ENCODE results near the gene STARD9.
A peak's percentile ranks its signal among the peaks of the same experiment; 100 is the strongest.
"Not testable (repeated sequence)": the region's sequence is repeated elsewhere in the genome, so short reads cannot be mapped to it uniquely, and the experiment has no call there.

STARD9 gene

DNA sequence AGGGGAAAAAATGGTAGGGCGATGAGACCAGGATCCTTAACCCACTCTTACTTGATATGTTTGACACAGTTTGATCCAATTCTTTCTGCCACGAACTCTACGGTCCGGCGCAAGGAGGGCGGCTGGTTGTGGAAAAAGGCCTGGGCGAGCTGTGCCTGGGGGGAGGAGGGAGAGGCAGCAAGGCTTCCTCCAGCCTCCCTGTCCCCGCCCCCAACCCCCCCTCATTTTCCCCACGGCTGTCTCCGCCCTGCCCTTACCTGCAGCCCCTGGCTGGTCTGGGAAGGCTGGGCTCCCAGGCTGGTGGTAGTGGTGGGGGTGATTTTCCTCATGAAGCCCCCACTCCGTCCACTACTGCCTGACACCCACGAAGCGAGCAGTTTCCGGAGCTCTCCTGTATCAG lies 153.6 kb downstream of the STARD9 start:
- DNase-seq (ENCODE audit: low read depth in 2 of 2), result no peak

DNA sequence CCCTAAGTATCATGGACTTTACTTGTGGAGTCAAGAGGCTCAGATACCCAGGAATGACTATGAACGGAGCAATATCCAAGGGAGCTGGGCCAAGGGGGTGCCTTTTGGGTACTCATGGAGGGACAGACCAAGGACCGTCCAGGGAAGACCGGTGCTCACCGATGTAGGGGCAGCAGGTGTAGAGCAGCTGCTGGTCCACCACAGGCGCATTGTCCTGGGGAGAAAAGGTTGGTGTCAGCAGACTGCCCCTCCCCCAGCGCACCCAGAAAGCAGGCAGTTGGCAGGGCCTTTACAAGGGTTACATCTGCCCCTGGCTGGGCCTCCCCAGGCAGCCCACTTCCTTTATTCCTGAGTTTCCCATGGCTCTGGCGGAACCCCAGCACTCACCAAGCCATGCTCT lies 154.0 kb downstream of the STARD9 start:
- DNase-seq (ENCODE audit: low read depth in 2 of 2), result no peak

DNA sequence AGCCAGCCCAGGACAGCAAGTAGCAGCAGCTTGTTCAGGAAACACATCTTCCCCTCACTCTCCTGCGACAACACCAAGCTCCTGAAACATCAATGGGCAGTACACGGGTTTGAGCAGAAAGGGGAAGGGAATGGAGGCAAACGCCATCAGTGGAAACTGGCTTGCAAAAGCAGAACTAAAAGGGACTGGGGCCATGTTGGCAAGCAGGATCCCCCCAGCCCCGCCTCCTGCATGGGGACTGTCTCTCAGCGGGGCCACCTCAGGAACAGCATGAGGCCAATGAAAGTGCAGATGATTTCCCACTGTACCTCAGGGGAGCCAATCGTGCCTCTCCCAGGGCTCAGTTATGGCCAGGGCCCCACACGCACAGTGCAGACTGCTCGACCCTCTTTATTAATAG lies 154.7 kb downstream of the STARD9 start:
- no peak for DNase-seq (ENCODE audit: low read depth in 2 of 2)

DNA sequence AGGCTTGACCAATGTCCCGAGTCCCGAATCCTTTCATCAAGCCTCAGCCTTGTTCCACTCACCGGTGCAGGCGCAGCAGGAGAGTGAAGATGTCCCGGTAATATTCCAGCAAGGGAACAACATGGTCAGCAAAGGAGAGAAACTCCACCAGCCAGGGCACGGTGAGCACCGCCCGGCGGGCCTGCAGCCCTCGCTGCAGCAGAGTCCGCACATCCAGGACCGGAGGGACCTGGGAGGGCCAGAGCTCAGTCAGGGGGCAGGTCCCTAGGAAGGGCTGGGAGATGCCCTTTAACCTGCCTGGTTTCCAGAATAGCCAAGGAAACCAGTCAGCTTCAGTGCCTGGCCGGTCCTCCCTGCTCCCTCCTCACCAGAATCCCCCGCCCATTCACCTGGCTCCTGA lies 155.1 kb downstream of the STARD9 start:
- no peak for DNase-seq (ENCODE audit: low read depth in 2 of 2)

DNA sequence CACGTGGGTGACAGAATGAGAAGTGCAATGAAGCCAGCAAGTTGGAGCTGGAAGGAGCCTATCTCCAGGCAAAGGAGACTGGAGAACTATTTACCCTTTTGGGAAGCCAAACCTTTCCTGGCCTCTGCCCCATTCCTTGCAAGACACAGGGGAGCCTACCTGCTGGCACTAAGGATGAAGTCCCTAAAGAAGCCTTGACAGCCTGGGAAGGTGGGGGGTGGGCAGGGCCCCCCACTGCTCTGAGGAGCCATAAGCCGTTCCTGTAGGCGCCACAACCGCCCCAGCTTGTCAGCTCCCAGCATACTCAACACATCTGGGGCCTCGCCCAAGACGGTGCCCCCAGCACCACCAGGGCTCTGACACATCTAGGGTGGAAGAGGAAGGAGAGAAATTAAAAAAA lies 156.1 kb downstream of the STARD9 start:
- DNase-seq (ENCODE audit: low read depth in 2 of 2), result no peak

DNA sequence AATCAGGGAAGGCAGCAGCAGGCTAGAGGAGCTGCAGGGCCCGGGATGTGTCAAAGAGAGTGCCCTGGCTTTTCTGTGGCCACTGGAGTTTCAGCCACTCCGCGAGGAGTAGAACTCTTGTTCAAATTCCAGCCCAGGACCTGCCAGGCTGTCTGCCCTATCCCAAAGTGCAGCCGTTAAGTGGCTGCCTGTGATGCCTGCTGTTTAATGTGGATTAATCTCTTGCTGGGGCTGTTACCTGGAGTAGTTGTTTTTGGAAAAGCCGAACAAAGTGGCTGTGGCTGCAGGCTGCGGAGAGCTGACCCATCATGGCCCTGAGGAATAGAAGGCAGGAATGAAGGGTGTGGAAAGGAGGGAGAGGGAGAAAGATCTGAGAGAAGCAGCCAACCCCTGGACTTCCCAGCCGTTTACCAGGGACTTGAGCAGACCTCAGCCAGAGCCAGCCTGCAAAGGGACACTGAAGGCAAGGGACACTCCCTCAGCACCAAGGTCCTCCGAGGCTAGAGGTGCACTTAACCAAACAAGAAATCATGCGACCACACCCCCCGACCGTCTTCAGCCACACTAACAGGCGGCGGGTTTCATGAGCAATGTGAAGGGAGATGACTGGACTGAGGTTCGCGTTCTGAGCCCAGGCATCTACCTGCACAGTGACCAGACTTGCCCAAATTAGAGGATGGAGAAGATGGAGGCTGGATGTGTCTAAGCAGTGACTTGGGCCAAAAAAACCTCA lies 156.9 kb downstream of the STARD9 start:
- DNase-seq (ENCODE audit: low read depth in 2 of 2), result no peak

DNA sequence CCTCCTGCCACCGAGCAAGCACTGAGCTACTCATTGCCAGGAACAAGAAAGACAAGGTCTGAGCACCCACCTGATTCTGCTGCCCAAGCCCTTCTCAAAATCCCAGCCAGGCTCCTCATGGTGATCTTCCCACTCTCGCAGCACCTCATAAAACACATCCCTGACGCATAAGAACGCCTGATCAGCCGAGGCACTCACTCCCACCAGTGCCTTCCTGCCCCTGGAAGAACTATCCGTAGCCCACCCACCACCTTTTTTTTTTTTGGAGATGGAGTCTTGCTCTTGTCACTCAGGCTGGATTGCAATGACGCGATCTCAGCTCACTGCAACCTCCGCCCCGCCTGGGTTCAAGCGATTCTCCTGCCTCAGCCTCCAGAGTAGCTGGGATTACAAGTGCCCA lies 157.6 kb downstream of the STARD9 start:
- no peak for DNase-seq (ENCODE audit: low read depth in 2 of 2)

DNA sequence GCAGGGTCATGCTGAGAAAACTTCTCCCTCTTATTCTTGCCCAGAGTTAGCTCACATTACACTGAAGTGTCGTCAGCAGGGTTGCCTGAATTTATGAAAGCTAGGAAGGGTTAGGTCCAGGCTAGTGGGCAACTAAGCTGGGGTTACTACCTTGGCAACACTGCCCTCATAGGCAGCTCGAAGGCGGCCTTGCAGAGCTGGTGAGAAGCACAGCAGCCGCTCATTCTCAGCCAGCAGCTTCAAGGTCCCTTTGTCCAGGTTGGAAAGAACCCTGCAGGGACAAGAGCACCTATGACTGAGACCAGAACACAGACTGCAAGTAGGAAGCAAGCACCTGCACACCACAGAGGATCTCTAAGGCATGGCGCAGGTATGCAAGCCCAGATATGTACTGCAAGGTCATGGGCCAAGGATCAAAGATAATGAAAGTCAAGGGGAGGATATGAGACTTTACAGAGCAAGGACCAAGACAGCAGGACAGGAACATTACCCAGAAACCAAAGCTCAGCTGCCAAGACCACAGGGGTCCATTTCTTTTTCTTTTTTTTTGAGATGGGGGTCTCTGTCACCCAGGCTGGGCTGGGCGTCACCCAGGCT lies 158.8 kb downstream of the STARD9 start:
- DNase-seq (ENCODE audit: low read depth in 2 of 2), result no peak

DNA sequence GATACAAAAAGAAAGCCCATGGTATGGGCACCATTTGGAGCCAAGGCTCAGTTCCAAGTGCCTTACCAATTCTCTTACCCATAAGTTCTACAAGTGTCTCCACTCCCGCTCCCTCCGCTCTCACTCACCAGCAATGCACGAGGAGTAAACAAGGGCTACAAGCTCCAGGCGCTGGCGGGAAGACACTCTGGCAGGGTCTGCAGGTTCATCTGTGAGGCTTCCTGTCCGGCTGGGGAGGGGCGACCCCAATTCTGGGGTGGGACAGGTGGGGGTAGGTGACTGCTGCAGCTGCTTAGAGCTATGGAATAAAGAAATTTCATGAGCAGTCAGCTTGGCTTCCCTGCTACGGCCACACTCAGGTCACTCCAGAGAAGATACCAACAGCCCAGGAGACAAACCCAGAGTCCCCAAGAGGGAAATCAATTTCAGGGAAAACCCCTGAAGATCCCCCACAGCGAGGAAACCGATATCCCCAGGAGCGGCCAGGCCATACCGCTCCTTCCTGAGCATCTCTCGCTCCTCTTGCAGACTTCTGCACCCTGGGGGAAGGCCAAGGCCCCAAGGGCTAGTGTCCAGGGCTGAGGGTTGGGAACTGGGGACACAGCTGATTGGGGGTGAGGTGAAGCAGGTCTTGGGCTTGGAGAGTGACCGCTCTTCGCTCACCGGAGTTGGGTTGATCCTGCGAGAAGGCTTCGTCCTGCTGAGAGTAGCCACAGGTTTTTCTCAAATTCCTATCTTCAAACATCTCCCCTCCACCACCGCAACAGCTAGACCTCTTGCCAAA lies 160.2 kb downstream of the STARD9 start:
- no peak for DNase-seq (ENCODE audit: low read depth in 2 of 2)

DNA sequence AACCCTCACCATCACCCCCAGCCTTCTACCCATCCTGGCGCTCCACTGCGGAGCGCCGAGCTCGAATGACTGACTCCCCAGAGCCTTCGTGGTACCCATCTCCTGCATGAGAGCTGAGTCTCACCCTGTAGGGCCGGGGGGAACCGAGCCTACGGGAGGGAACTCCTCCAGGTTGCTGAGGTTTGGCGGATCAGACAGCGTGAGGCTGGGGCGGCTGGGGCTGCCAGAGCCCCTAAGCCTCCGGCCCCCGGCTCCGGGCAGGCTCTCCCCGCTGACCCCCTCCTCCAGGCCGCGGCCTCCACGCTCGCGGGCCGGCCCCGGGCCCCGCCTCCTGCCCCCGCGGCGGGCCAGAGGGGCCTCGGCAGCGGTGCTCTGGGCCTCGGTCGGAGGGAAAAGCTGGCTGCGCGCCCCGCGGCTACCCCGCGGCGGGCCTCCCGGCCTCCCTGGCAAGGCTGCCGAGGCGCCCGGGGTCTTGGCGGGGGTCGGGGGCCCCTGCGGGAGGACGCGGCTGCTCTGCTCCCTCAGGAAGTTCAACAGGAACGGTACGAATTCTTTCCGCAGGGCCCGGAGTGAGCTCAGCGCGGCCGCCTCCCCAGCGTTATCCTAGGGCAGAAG lies 160.9 kb downstream of the STARD9 start:
- DNase-seq (ENCODE audit: low read depth in 2 of 2), result no peak

DNA sequence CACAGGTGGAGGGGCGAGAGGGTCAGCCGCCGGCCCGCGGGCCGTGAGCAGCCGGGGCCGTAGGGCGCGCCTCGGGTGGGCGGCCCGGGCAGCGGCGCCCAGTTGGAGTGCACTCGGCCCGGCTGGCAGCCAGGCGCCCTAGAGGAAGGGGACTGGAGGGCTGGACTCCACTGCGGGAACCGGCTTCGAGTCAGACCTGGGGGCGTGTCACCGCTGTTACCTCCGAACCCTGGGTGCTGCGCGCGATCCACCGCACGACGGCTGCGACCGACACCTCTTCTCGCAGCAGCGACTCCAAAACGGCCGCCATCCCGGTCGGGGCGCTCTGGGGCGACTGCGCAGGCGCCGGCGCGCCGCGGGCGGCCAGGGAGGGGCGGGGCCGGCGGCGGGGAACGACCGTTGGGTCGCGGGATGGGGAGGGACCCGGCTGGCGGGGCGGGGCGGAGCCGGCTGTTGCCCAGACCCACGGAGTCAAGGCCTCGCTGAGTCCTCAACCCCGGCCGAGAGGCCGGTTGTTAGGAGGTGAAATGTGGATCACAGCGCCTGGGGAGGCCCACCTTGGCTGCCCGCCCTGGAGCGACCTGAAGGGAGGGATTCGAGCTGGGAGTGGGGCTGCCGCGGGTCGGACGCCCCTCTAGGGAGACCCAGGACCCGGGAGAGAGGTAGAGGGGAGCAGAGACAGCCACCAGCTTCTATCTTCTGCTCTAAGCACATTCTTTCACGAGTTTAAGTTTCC lies 161.6 kb downstream of the STARD9 start, which contains the start of gene CDAN1:
CDAN1 (minus strand) TSS at position 336 of the 736 bp plus-strand sequence; CDS start at position 310, 26 bp downstream.
- DNase-seq (ENCODE audit: low read depth in 2 of 2), result peak; percentile 85 to 88

DNA sequence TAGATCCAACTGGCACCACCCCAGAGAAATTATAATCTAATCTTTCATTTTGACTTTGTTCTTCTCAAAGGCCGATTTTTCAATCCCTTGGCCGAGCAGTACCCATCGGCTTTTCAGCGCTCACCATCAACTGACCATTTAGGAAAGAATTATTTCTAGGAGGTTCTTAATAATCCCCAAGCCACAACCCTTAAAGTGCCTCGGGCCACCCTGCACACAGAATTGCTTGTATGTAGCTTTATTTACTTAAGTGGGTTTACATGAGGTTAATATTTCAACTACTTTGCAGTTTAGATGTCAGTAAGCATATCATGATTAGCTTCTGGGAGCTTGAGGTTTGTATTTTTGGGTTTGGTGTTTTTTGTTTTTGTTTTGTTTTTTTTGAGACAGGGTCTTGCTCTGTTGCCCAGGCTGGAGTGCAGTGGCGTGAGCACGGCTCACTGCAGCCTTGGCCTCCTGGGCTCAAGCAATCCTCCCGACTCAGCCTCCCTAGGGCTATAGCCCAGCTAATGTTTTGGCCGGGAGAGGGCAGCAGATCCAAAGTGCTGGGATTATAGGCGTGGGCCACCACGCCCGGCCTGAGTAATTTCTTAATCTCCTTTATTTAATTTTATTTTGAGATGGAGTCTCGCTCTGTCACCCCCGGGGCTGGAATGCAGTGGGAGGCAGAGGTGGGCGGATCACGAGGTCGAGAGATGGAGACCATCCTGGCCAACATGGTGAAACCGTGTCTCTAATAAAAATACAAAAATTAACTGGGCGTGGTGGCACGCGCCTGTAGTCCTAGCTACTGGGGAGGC lies 162.3 kb downstream of the STARD9 start:
- DNase-seq (ENCODE audit: low read depth in 2 of 2), result no peak

DNA sequence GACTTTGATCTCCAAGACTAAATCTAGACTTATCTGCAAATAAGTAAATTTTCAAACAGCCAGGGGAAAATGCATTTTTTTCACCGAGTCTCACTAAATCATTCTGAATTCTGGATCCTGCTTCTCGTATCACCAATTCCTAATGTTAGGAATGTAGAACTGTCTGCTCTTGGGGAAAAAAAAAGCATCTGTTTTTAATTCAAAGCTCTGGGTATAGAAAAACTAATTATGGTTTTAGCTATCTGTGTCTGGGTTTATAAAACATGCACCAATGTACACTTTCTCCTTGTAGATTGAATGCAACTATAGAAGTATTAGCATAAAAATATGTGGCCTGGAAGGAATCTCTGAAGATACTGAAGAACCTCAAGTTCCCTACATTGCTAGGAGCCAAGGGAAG lies 166.3 kb downstream of the STARD9 start:
- DNase-seq (ENCODE audit: low read depth in 2 of 2), result no peak

DNA sequence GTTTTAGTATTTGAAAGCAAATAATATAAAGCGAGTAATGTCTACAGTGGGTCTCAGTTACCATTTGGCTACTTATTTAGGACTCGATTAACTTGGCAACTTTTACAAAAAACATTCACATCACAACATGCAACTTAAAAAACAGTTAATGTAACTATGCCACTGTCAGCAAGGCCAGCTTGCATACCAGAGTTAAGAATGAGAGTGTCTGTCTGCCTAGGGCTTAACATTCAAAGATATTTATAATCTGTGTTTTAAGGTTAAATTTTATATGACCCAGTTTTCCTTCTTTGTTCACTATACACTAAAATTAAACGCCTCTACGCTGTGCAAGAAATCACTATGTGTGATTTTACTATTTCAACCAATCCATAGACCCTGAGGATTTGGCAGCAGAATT lies 166.7 kb downstream of the STARD9 start:
- DNase-seq (ENCODE audit: low read depth in 2 of 2), result no peak

DNA sequence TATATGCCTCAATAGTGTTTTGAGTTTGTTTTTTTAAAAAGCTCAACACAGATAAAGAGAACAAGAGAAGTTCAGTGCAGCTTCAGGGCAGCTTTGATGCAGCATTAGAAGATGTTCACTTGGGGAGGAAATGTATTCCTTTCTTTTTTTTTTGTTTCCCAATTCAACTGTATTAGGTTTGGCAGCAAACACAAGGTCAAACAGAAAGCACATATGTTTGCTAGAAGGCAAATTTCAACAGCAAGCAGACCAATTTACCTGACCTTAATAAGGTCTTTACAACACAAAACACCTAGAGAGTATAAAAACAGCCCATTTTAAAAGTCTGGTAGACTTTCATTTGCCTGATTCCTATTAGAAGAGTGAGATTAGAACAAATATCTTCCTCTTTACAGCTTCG lies 168.8 kb downstream of the STARD9 start:
- DNase-seq (ENCODE audit: low read depth in 2 of 2), result no peak

DNA sequence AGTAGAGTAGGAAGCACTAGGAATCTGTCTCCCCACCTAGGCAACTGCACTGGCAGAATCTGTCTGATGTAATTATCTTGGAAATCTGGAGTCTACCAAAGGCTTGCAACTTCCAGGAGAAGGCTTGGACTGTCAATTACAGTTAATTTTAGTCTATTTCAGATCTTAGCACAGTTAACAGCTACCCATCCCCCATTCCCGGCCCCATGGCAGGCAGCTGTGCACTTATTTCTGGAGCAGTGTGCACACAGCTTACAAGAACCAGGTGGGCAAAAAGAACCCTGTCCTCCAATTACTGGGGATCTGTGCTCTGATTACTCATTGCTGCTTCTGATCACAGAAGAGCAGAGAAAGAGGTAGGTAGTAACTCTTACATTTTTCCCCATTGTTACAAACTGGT lies 173.9 kb downstream of the STARD9 start:
- no peak for DNase-seq (ENCODE audit: low read depth in 2 of 2)

DNA sequence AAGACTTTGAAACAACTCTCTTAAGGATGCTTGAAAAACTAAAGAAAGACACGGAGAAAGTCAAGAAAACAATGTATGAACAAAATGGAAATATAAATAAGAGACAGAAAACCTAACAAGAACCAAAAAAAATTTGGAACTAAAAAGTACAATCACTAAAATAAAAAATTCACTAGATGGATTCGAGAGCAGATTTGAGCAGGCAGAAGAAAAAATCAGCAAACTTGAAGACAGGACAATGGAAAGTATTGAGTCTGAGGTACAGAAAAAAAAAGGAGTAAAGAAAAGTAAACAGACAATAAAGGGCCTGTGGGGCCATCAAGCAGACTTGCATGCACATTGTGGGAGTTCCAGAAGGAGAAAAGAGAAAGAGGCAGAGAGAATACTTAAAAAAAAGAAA lies 174.9 kb downstream of the STARD9 start:
- no peak for DNase-seq (ENCODE audit: low read depth in 2 of 2)

DNA sequence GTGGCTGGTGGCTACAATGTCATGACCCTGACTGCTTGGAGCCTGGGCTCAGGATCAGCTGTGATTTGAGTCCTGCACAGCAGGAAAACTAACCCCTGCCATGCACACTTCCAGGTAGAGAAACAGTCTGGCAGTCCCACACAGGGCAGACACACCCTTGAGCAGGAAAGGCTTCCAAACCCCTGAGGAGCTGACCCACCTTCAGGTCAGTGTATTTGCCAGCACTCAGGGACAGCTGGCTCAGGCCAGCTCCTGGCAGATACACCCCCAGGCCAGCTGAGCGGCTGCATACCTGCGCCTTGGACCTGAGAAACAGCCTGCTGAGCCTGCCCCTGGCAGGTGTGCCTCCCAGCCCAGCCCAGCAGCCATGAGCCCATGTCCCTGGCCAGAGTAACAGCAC lies 183.7 kb downstream of the STARD9 start:
- DNase-seq (ENCODE audit: low read depth in 2 of 2), result no peak

DNA sequence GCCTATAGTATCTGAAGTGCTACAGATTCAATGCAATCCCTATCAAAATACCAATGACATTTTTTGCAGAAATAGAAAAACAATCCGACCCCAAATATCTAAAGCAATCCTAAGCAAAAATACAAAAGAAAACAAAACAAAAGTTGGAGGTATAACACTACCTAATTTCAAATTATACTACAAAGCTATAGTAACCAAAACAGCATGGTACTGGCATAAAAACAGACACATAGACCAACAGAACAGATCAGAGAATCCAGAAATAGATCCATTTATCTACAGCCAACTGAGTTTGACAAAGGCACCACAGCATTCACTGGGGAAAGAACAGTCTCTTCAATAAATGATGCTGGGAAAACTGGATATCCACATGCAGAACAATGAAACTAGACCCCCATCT lies 185.4 kb downstream of the STARD9 start:
- no peak for DNase-seq (ENCODE audit: low read depth in 2 of 2)

DNA sequence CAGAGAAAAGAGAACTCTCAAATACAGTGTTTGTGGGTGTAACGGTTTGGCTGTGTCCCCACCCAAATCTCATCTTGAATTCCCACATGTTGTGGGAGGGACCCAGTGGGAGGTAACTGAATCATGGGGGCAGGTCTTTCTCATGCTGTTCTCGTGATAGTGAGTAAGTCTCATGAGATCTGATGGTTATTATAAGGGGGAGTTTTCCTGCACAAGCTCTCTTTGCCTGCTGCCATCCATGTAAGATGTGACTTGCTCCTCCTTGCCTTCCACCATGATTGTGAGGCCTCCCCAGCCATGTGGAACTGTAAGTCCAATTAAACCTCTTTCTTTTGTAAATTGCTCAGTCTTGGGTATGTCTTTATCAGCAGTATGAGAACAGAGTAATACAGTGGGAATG lies 186.4 kb downstream of the STARD9 start:
- DNase-seq (ENCODE audit: low read depth in 2 of 2), result not testable (repeated sequence)

DNA sequence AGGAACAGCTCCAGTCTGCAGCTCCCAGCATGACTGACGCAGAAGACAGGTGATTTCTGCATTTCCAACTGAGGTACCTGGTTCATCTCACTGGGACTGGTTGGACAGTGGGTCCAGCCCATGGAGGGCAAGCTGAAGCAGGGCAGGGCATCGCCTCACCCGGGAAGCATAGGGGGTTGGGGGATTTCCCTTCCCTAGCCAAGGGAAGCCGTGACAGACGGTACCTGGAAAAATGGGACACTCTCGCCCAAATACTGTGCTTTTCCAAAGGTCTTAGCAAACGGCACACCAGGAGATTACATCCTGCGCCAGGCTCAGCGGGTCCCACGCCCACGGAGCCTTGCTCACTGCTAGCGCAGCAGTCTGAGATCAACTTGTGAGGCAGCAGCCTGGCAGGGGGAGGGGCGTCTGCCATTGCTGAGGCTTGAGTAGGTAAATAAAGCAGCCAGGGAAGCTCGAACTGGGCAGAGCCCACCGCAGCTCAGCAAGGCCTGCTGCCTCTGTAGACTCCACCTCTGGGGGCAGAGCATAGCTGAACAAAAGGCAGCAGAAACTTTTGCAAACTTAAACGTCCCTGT lies 188.8 kb downstream of the STARD9 start:
- not testable (repeated sequence) for DNase-seq (ENCODE audit: low read depth in 2 of 2)

Data from stimulated activated CD8-positive, alpha-beta memory T cell treated with anti-CD3 and anti-CD28 coated beads, Interleukin-7, amount 100 ng/mL, for 1 hour (primary cell).